Measurements from ENCODE around the gene PPIG.

The PPIG gene

GRCh38 chr2:169672406-169672805 lies 88.3 kb downstream of the PPIG start:
- Histone ChIP-seq H3K36me3 (ENCODE audit: control insufficient read depth in 2 of 2, insufficient read depth in 1 of 2, low read length in 2 of 2) (no peaks in the 10 kb centered on the region), H3K4me1 (ENCODE audit: control insufficient read depth, insufficient read depth, low read length) (no peaks in the 10 kb centered on the region), H3K9me3 (ENCODE audit: control insufficient read depth, insufficient read depth, low read depth, low read length) (no peaks in the 10 kb centered on the region), H3K27ac (ENCODE audit: extremely low read depth, low read depth, low read length) (no peak overlapping the region), H3K4me3 (ENCODE audit: low read depth, low read length) (no peak overlapping the region)
- POLR2A ChIA-PET = no interaction called here
- no peak for TF ChIP-seq ZNF175 (tag by site-specific recombination; IDR thresholded peaks at IDR 0.05)
- no peak for TF ChIP-seq ZNF362 (tag by site-specific recombination; IDR thresholded peaks at IDR 0.05)
- no peak for TF ChIP-seq ZNF146 (tag by site-specific recombination; IDR thresholded peaks at IDR 0.05)
- TF ChIP-seq ZNF10 (tag by site-specific recombination; IDR thresholded peaks at IDR 0.05) = no peak
- TF ChIP-seq ZNF211 (tag by site-specific recombination; IDR thresholded peaks at IDR 0.05; ENCODE audit: low read depth) = no peak
- no peak for TF ChIP-seq RBAK (tag by site-specific recombination; IDR thresholded peaks at IDR 0.05)
- no peak for TF ChIP-seq ZNF623 (tag by site-specific recombination; IDR thresholded peaks at IDR 0.05)
- TF ChIP-seq ZNF335 (tag by site-specific recombination; conservative IDR thresholded peaks at IDR 0.05) = no peak
- TF ChIP-seq KLF7 (tag by site-specific recombination; IDR thresholded peaks at IDR 0.05; ENCODE audit: borderline replicate concordance) = no peak
- TF ChIP-seq ZNF830 (tag by site-specific recombination; IDR thresholded peaks at IDR 0.05; ENCODE audit: low read depth) = no peak
- TF ChIP-seq IKZF3 (tag by site-specific recombination; IDR thresholded peaks at IDR 0.05) = no peak
- no peak for TF ChIP-seq ZNF621 (tag by site-specific recombination; IDR thresholded peaks at IDR 0.05)
- no peak for TF ChIP-seq BCL11A (tag by site-specific recombination; IDR thresholded peaks at IDR 0.05; ENCODE audit: low read depth)
- TF ChIP-seq ZNF292 (tag by site-specific recombination; IDR thresholded peaks at IDR 0.05; ENCODE audit: borderline replicate concordance, low read depth) = no peak
- TF ChIP-seq ZSCAN16 (tag by site-specific recombination; IDR thresholded peaks at IDR 0.05) = no peak
- TF ChIP-seq ZBTB26 (tag by site-specific recombination; optimal IDR thresholded peaks at IDR 0.05) = no peak
- CTCF ChIA-PET = no interaction called here

GRCh38 chr2:169673106-169673505 lies 89.0 kb downstream of the PPIG start:
- Histone ChIP-seq H3K36me3 (ENCODE audit: control insufficient read depth in 2 of 2, insufficient read depth in 1 of 2, low read length in 2 of 2) (no peaks in the 10 kb centered on the region), H3K4me1 (ENCODE audit: control insufficient read depth, insufficient read depth, low read length) (no peaks in the 10 kb centered on the region), H3K4me3 (ENCODE audit: low read depth, low read length) (no peak overlapping the region), H3K27ac (ENCODE audit: extremely low read depth, low read depth, low read length) (no peak overlapping the region), H3K9me3 (ENCODE audit: control insufficient read depth, insufficient read depth, low read depth, low read length) (no peaks in the 10 kb centered on the region)
- ChIA-PET CTCF (interaction anchor here (0.7 kb wide), 1 partner anchor 10 kb away, joined by 3 read pairs; no protein-coding TSS in a partner anchor), POLR2A (no interaction called here)
- no peak for TF ChIP-seq ZNF580 (tag by site-specific recombination; IDR thresholded peaks at IDR 0.05)
- no peak for TF ChIP-seq ZNF549 (tag by site-specific recombination; IDR thresholded peaks at IDR 0.05)
- TF ChIP-seq GLI2 (tag by site-specific recombination; IDR thresholded peaks at IDR 0.05; ENCODE audit: borderline replicate concordance, low read depth) = no peak
- TF ChIP-seq ZNF560 (tag by site-specific recombination; IDR thresholded peaks at IDR 0.05; ENCODE audit: borderline replicate concordance) = no peak
- no peak for TF ChIP-seq ZNF530 (tag by site-specific recombination; IDR thresholded peaks at IDR 0.05; ENCODE audit: low read depth)
- no peak for TF ChIP-seq ZIC2 (tag by site-specific recombination; IDR thresholded peaks at IDR 0.05)
- TF ChIP-seq ELK4 (IDR thresholded peaks at IDR 0.05; ENCODE audit: borderline replicate concordance, low read depth, low read length) = no peak
- TF ChIP-seq ZNF239 (tag by site-specific recombination; IDR thresholded peaks at IDR 0.05) = no peak
- no peak for TF ChIP-seq HOXD13 (CRISPR knock-in tag; IDR thresholded peaks at IDR 0.05; ENCODE audit: borderline replicate concordance)
- no peak for TF ChIP-seq ZNF391 (tag by site-specific recombination; IDR thresholded peaks at IDR 0.05; ENCODE audit: borderline replicate concordance, low read depth)
- TF ChIP-seq ZNF664 (tag by site-specific recombination; IDR thresholded peaks at IDR 0.05) = no peak
- no peak for TF ChIP-seq HOXA7 (CRISPR knock-in tag; IDR thresholded peaks at IDR 0.05; ENCODE audit: borderline replicate concordance)
- TF ChIP-seq REPIN1 (tag by site-specific recombination; IDR thresholded peaks at IDR 0.05; ENCODE audit: low read depth) = no peak
- TF ChIP-seq ZNF704 (tag by site-specific recombination; IDR thresholded peaks at IDR 0.05) = no peak

Data from HEK293 (cell line).